ENCODE measurements around the gene NUDT6.

The NUDT6 gene

DNA sequence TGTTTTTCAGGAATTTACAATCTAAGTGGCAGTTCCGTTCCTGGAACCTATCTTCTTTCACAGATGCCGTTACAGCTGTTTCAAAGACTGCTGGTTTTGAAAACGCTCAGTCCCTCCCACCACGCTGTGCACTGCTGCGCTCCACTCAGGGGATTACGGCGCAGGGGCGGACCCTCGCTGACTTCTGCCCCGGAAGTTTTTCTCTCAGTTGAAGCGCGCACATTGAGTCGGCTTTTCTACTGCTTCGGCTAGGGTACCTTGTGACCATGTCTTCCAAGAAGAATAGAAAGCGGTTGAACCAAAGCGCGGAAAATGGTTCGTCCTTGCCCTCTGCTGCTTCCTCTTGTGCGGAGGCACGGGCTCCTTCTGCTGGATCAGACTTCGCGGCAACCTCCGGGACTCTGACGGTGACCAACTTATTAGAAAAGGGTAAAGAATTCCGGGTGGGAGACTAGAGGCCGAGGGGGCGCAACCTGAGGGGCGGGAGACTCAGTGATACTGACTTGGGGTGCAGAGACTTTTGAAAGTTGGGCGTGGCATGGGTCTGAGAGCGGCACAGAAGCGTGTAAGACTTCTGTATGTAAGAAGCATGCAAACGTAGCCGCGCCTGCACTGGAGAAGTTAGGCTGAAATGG, 597 bp upstream of the NUDT6 start:
- H3K36me3 Mint-ChIP-seq (ENCODE audit: low read depth): no peaks in the 10 kb centered on the region
- H3K4me3 Mint-ChIP-seq: peak overlapping the region; percentile 99 to 100 (median 100)
- peak overlapping the region; percentile 91 to 97 (median 97) for H3K27ac Mint-ChIP-seq

DNA sequence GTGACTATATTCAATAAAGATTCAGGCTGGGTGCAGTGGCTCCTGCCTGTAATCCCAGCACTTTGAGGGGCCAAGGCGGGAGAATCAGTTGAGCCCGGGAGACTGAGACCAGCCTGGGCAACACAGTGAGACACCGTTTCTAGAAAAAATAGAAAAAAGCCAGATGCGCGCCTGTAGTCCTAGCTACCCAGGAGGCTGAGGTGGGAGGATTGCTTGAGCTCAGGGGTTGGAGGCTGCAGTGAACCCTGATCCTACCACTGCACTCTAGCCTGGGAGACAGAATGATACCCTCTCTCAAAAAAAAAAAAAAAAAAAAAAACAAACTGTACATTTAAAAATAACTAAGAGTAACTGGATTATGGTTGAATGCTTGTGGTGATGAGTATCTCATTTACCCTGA, 1.1 kb downstream of the NUDT6 start:
- H3K27ac Mint-ChIP-seq: peak overlapping the region; percentile 91 to 97 (median 97)
- TF ChIP-seq, protein P1, sequence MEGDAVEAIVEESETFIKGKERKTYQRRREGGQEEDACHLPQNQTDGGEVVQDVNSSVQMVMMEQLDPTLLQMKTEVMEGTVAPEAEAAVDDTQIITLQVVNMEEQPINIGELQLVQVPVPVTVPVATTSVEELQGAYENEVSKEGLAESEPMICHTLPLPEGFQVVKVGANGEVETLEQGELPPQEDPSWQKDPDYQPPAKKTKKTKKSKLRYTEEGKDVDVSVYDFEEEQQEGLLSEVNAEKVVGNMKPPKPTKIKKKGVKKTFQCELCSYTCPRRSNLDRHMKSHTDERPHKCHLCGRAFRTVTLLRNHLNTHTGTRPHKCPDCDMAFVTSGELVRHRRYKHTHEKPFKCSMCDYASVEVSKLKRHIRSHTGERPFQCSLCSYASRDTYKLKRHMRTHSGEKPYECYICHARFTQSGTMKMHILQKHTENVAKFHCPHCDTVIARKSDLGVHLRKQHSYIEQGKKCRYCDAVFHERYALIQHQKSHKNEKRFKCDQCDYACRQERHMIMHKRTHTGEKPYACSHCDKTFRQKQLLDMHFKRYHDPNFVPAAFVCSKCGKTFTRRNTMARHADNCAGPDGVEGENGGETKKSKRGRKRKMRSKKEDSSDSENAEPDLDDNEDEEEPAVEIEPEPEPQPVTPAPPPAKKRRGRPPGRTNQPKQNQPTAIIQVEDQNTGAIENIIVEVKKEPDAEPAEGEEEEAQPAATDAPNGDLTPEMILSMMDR (IDR thresholded peaks at IDR 0.05; ENCODE audit: unreplicated experiment in 3 of 3): no peak
- H3K9me3 Mint-ChIP-seq: no peaks in the 10 kb centered on the region
- H3K4me3 Mint-ChIP-seq: peak overlapping the region; percentile 99 to 100 (median 100)
- no peaks in the 10 kb centered on the region for H3K27me3 Mint-ChIP-seq (ENCODE audit: low read depth)
- H3K36me3 Mint-ChIP-seq (ENCODE audit: low read depth): peaks cover 5% of the 10 kb centered on the region
- no peaks in the 10 kb centered on the region for H3K4me1 Mint-ChIP-seq

More for the DNA sequence above, 597 bp upstream of the NUDT6 start:
- H3K4me1 Mint-ChIP-seq: no peaks in the 10 kb centered on the region
- H3K9me3 Mint-ChIP-seq: no peaks in the 10 kb centered on the region
- TF ChIP-seq, protein P1 (IDR thresholded peaks at IDR 0.05; ENCODE audit: unreplicated experiment in 3 of 3): no peak
- no peaks in the 10 kb centered on the region for H3K27me3 Mint-ChIP-seq (ENCODE audit: low read depth)

DNA sequence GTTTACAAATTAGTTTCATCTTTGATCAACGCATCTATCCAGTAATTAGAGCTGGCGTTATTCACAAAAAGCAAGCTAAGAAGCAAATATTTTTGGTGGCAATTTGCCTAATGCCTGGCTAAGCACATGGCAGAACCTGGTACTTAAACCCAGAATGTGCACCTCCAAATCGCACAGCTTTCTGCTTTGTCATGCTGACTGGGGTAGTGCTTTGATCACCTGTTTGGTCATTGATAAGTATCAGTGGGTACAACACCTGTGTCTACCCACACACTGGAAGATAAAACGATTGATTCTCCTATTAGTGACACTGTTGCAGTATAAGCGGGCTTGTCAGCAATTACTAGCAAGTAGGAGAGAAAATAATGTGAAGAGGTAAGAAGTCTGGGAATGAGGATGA, 1.9 kb downstream of the NUDT6 start:
- Mint-ChIP-seq H3K27ac (peak overlapping the region in 2 of 3 experiments; percentile 34 to 43), H3K9me3 (no peaks in the 10 kb centered on the region), H3K4me1 (no peaks in the 10 kb centered on the region), H3K27me3 (ENCODE audit: low read depth) (no peaks in the 10 kb centered on the region), H3K36me3 (ENCODE audit: low read depth) (peaks cover 5% of the 10 kb centered on the region), H3K4me3 (peak overlapping the region; percentile 79 to 100 (median 81))
- TF ChIP-seq, protein P1 (IDR thresholded peaks at IDR 0.05; ENCODE audit: unreplicated experiment in 3 of 3): no peak

DNA sequence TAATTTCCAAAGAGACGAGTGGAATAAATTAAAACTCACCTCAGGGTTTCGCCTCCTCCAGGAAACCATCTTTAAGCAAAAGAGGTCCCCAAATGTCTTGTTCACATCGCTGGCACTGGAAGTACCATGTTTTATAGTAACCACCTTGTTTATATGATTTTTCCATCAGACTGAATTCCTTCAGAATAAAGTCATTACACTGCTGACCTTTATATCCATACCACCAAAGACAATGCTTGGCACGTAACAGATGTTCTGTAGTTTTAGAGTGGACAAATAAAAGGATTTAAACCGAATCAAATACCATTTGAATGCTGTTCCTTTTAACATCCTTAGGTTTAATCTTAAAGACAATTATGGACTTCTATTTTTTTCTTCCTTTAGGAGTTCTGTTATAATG, 4.7 kb downstream of the NUDT6 start:
- Mint-ChIP-seq H3K36me3 (ENCODE audit: low read depth) (peaks cover 5% of the 10 kb centered on the region), H3K9me3 (no peaks in the 10 kb centered on the region), H3K27me3 (ENCODE audit: low read depth) (no peaks in the 10 kb centered on the region), H3K27ac (no peak overlapping the region), H3K4me1 (no peaks in the 10 kb centered on the region), H3K4me3 (no peak overlapping the region)
- TF ChIP-seq, protein P1 (IDR thresholded peaks at IDR 0.05; ENCODE audit: unreplicated experiment in 3 of 3): no peak

DNA sequence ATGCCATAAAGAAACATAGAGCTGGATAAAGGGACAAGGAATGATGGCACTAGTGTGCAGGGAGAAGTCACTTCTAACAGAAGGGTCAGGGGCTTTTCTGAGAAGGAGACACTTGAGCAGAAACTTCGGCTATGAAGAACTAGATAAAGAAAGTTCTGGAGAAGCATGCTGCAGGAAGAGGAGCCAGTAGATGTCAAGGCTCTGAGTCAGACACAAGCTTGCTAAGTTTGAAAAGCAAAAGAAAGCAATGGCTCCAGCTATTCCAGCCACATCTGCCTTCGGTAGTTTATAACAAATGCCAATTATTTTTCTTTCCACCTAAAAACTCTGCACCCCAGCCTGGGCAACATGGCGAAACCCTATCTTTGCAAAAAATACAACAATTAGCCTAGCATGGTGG, 7.5 kb downstream of the NUDT6 start:
- H3K27me3 Mint-ChIP-seq (ENCODE audit: low read depth): no peaks in the 10 kb centered on the region
- peaks cover 15% of the 10 kb centered on the region for H3K36me3 Mint-ChIP-seq (ENCODE audit: low read depth)
- H3K4me1 Mint-ChIP-seq: no peaks in the 10 kb centered on the region
- no peak overlapping the region for H3K27ac Mint-ChIP-seq
- no peaks in the 10 kb centered on the region for H3K9me3 Mint-ChIP-seq
- H3K4me3 Mint-ChIP-seq: no peak overlapping the region
- TF ChIP-seq, protein P1 (IDR thresholded peaks at IDR 0.05; ENCODE audit: unreplicated experiment in 3 of 3): no peak

DNA sequence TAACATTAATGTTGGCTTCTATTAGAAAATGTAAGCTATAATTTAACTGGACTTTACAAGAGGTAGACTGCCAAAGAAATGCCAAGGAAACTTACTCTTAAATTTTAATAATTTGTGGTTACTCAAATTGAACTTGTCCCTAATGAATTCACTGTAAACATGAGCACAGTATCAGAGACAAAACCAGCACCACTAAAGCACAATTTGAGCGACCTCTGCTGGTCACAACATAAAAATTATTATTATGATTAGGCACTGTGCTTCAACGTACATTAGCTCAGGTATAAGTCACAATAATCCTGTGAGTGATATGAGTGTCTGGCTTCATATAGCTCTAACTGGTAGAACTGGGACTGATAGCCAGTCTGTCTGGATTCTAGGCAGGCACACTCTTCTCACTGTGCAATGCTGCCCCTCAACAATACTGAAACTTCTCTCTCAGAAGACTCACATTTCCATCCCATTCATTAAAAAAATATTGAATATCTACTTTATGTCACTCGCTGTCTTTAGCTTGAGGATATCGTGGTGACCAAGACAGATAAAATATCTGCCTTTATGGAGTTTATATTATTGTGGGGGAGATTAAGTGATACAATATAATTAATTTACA, 8.0 kb downstream of the NUDT6 start:
- Mint-ChIP-seq H3K4me1 (no peaks in the 10 kb centered on the region), H3K27ac (no peak overlapping the region), H3K36me3 (ENCODE audit: low read depth) (peaks cover 15% of the 10 kb centered on the region), H3K27me3 (ENCODE audit: low read depth) (no peaks in the 10 kb centered on the region), H3K9me3 (no peaks in the 10 kb centered on the region), H3K4me3 (no peak overlapping the region)
- TF ChIP-seq, protein P1 (IDR thresholded peaks at IDR 0.05; ENCODE audit: unreplicated experiment in 3 of 3): peak; percentile 34 to 45 (median 35)
